H9 (cell line): ENCODE results near the gene B3GNT9. TPM values are rescaled to one million over a fixed set of nuclear protein-coding genes. Genes with fewer than 3 reads are reported as not detected.

Experiments used
- DNase-seq: peaks from one replicate; pipeline ENCODE4 v3.0.0-alpha.2; 2017
- H2AFZ ChIP-seq: one replicate; pipeline ENCODE4 v1.6.1; 2013; ENCODE audit warnings: mild to moderate bottlenecking, low read length, control low read depth, moderate library complexity
- H2AK5ac ChIP-seq: 2 replicates; pipeline ENCODE4 v1.6.1; 2013; ENCODE audit warnings: low read length, control low read depth, mixed read lengths; ENCODE audit not compliant: insufficient read length
- H2BK120ac ChIP-seq: one replicate; pipeline ENCODE4 v1.6.1; 2013; ENCODE audit warnings: low read depth, mild to moderate bottlenecking, low read length, control low read depth, inconsistent platforms; ENCODE audit not compliant: poor library complexity, severe bottlenecking
- H2BK12ac ChIP-seq: 2 replicates; pipeline ENCODE4 v1.6.1; 2013; ENCODE audit warnings: low read length, control low read depth, mixed read lengths, low read depth; ENCODE audit not compliant: insufficient read length
- H2BK15ac ChIP-seq: 2 replicates; pipeline ENCODE4 v1.6.1; 2013; ENCODE audit warnings: low read depth, low read length, control low read depth
- H2BK20ac ChIP-seq: one replicate; pipeline ENCODE4 v1.6.1; 2013; ENCODE audit warnings: low read depth, mild to moderate bottlenecking, low read length, control low read depth, inconsistent platforms; ENCODE audit not compliant: poor library complexity, severe bottlenecking
- H2BK5ac ChIP-seq: 2 replicates; pipeline ENCODE4 v1.6.1; 2013; ENCODE audit warnings: low read length, control low read depth, mixed read lengths; ENCODE audit not compliant: insufficient read length
- H3K14ac ChIP-seq: 2 replicates; pipeline ENCODE4 v1.6.1; 2013; ENCODE audit warnings: low read length, control low read depth; ENCODE audit not compliant: insufficient read depth
- H3K18ac ChIP-seq: 2 replicates; pipeline ENCODE4 v1.6.1; 2013; ENCODE audit warnings: low read depth, mild to moderate bottlenecking, mixed read lengths, low read length, control low read depth; ENCODE audit not compliant: insufficient read length
- H3K23ac ChIP-seq: 2 replicates; pipeline ENCODE4 v1.6.1; 2013; ENCODE audit warnings: low read length, control low read depth, mixed read lengths, low read depth; ENCODE audit not compliant: insufficient read length
- H3K23me2 ChIP-seq: 2 replicates; pipeline ENCODE4 v1.6.1; 2013; ENCODE audit warnings: low read depth, mild to moderate bottlenecking, mixed read lengths, low read length, control low read depth; ENCODE audit not compliant: insufficient read length, poor library complexity, severe bottlenecking
- H3K27ac ChIP-seq: 2 replicates; pipeline ENCODE4 v1.5.1; 2013; ENCODE audit warnings: low read length, control low read depth, mixed read lengths, low read depth; ENCODE audit not compliant: insufficient read length
- H3K27me3 ChIP-seq: 2 replicates; pipeline ENCODE4 v1.6.1; 2013; ENCODE audit warnings: low read length, control low read depth, inconsistent platforms; ENCODE audit not compliant: insufficient read depth
- H3K4ac ChIP-seq: 2 replicates; pipeline ENCODE4 v1.6.1; 2013; ENCODE audit warnings: low read depth, mild to moderate bottlenecking, control low read depth, inconsistent platforms, low read length, moderate library complexity
- H3K4me1 ChIP-seq: 2 replicates; pipeline ENCODE4 v1.6.1; 2013; ENCODE audit warnings: low read length, control low read depth, inconsistent platforms; ENCODE audit not compliant: insufficient read depth
- H3K4me2 ChIP-seq: 2 replicates; pipeline ENCODE4 v1.6.1; 2013; ENCODE audit warnings: low read length, control low read depth, mixed read lengths; ENCODE audit not compliant: insufficient read length, insufficient read depth
- H3K56ac ChIP-seq: 2 replicates; pipeline ENCODE4 v1.6.1; 2013; ENCODE audit warnings: low read depth, mild to moderate bottlenecking, mixed read lengths, low read length, control low read depth; ENCODE audit not compliant: insufficient read length
- H3K79me1 ChIP-seq: 2 replicates; pipeline ENCODE4 v1.6.1; 2013; ENCODE audit warnings: low read depth, mild to moderate bottlenecking, moderate library complexity, low read length, control low read depth, inconsistent platforms; ENCODE audit not compliant: insufficient read depth, poor library complexity, severe bottlenecking
- H3K79me2 ChIP-seq: 2 replicates; pipeline ENCODE4 v1.6.1; 2013; ENCODE audit warnings: low read length, control low read depth, inconsistent platforms; ENCODE audit not compliant: insufficient read depth
- H3K9ac ChIP-seq: 2 replicates; pipeline ENCODE4 v1.6.1; 2013; ENCODE audit warnings: low read length, control low read depth, mixed read lengths; ENCODE audit not compliant: insufficient read length; ENCODE audit errors: extremely low read depth
- H3K9me3 ChIP-seq: one replicate; pipeline ENCODE4 v1.6.1; 2013; ENCODE audit warnings: low read depth, low read length, inconsistent platforms; ENCODE audit not compliant: control insufficient read depth
- H3T11ph ChIP-seq: one replicate; pipeline ENCODE4 v1.6.1; 2013; ENCODE audit warnings: mild to moderate bottlenecking, low read length, control low read depth, inconsistent platforms
- H4K20me1 ChIP-seq: one replicate; pipeline ENCODE4 v1.6.1; 2013; ENCODE audit not compliant: control insufficient read depth, insufficient read length, insufficient read depth
- H4K5ac ChIP-seq: 2 replicates; pipeline ENCODE4 v1.6.1; 2013; ENCODE audit warnings: low read depth, mild to moderate bottlenecking, mixed read lengths, low read length, control low read depth; ENCODE audit not compliant: insufficient read length
- H4K8ac ChIP-seq: replicated peaks from 2 replicates; pipeline ENCODE4 v1.6.1; 2013; ENCODE audit warnings: low read length, control low read depth, mixed read lengths, low read depth; ENCODE audit not compliant: insufficient read length
- H4K91ac ChIP-seq: 2 replicates; pipeline ENCODE4 v1.6.1; 2013; ENCODE audit warnings: low read depth, mild to moderate bottlenecking, moderate library complexity, mixed read lengths, low read length, control low read depth; ENCODE audit not compliant: insufficient read length
- H3K27ac Mint-ChIP-seq, 3 experiments: 2 replicates in 2 of 3; 3 replicates in 1 of 3; pipeline ENCODE4 v1.8.0; 2020 to 2021; ENCODE audit warnings: mixed read lengths in 3 of 3, mild to moderate bottlenecking in 1 of 3, moderate library complexity in 1 of 3
- H3K27me3 Mint-ChIP-seq: 2 replicates; pipeline ENCODE4 v1.8.0; 2021; ENCODE audit warnings: low read depth, mild to moderate bottlenecking, moderate library complexity, mixed read lengths
- H3K36me3 Mint-ChIP-seq, 3 experiments: 2 replicates in 2 of 3; 3 replicates in 1 of 3; pipeline ENCODE4 v1.8.0; 2020 to 2021; ENCODE audit warnings: low read depth in 3 of 3, mixed read lengths in 3 of 3; ENCODE audit not compliant: insufficient read depth in 1 of 3
- H3K4me1 Mint-ChIP-seq, 2 experiments: 2 replicates each; pipeline ENCODE4 v1.8.0; 2020; ENCODE audit warnings: mixed read lengths in 2 of 2
- H3K4me3 Mint-ChIP-seq, 2 experiments: 2 replicates in 1 of 2; 3 replicates in 1 of 2; pipeline ENCODE4 v1.8.0; 2020 to 2021; ENCODE audit warnings: mild to moderate bottlenecking in 2 of 2, mixed read lengths in 2 of 2, moderate library complexity in 1 of 2
- H3K9me3 Mint-ChIP-seq, 2 experiments: 2 replicates in 1 of 2; 3 replicates in 1 of 2; pipeline ENCODE4 v1.8.0; 2020; ENCODE audit warnings: mild to moderate bottlenecking in 2 of 2, mixed read lengths in 2 of 2, moderate library complexity in 1 of 2
- WGBS: extraction: QIAGEN DNeasy Blood & Tissue Kit; methylation state at CpG from one replicate; pipeline ENCODE4 v1.1.7; 2013; ENCODE audit warnings: missing lambda C conversion rate, low lambda C conversion rate, mixed read lengths; ENCODE audit not compliant: insufficient read length; ENCODE audit errors: extremely low coverage; 5-methylcytosine and 5-hydroxymethylcytosine counted together
- total RNA-seq: library from RNA; stranded (reverse); gene quantifications from 2 replicates; pipeline ENCODE4 v1.2.1, GENCODE V29; 2021
- TF ChIP-seq, protein P1 (sequence below): fragments of 200-600 bp; sonication (generic); conservative IDR thresholded peaks from 3 replicates; pipeline ENCODE4 v1.8.0; 2021; ENCODE audit warnings: antibody characterized with exemption, mild to moderate bottlenecking

B3GNT9 gene
- total RNA-seq, 1 experiment from 2014 or later = 11.2 TPM

DNA sequence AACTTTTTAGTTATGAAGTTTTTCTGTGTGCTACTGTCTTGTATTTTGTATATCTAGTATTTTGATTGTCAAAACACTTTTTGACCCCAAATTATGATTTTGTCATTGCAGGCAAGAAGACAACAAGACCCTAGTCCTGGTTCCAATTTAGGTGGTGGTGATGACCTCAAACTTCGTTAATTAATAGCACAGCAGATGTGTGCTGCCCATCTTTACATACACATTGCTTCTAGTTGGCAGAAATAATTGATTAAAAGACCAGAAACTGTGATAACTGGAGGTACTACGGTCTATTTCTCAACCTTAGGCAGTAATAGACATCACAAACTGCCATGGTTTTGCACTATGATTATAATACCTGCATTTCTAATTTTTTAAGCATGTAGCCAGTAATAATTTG, 52.2 kb downstream of the B3GNT9 start:
- no peak for DNase-seq
- Histone ChIP-seq H3K27ac (no peak overlapping the region), H3K4me1 (no peaks in the 10 kb centered on the region), H3K9me3 (no peaks in the 10 kb centered on the region), H3K4me2 (no peak overlapping the region), H3K23ac (no peak overlapping the region), H3T11ph (no peak overlapping the region), H3K4ac (no peak overlapping the region), H2AK5ac (no peak overlapping the region), H3K79me1 (no peaks in the 10 kb centered on the region), H4K8ac (no peak overlapping the region), H2BK20ac (no peak overlapping the region), H4K91ac (no peak overlapping the region), H3K9ac (no peak overlapping the region), H3K18ac (no peak overlapping the region), H2AFZ (no peak overlapping the region), H3K23me2 (no peaks in the 10 kb centered on the region), H2BK120ac (no peak overlapping the region), H2BK15ac (no peak overlapping the region), H3K79me2 (no peaks in the 10 kb centered on the region), H3K14ac (no peak overlapping the region), H3K56ac (no peak overlapping the region), H3K27me3 (no peaks in the 10 kb centered on the region), H2BK5ac (no peak overlapping the region), H4K5ac (no peak overlapping the region), H4K20me1 (no peaks in the 10 kb centered on the region), H2BK12ac (no peak overlapping the region)
- TF ChIP-seq, protein P1, sequence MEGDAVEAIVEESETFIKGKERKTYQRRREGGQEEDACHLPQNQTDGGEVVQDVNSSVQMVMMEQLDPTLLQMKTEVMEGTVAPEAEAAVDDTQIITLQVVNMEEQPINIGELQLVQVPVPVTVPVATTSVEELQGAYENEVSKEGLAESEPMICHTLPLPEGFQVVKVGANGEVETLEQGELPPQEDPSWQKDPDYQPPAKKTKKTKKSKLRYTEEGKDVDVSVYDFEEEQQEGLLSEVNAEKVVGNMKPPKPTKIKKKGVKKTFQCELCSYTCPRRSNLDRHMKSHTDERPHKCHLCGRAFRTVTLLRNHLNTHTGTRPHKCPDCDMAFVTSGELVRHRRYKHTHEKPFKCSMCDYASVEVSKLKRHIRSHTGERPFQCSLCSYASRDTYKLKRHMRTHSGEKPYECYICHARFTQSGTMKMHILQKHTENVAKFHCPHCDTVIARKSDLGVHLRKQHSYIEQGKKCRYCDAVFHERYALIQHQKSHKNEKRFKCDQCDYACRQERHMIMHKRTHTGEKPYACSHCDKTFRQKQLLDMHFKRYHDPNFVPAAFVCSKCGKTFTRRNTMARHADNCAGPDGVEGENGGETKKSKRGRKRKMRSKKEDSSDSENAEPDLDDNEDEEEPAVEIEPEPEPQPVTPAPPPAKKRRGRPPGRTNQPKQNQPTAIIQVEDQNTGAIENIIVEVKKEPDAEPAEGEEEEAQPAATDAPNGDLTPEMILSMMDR = no peak
- H3K36me3 Mint-ChIP-seq = peaks cover 0 to 8% (median 4%) of the 10 kb centered on the region in 3 experiments; a peak in 2 of 7 replicates
- no CpG with 5 or more reads among the region's 2 CpGs for WGBS
- H3K4me3 Mint-ChIP-seq = no peak overlapping the region
- H3K27ac Mint-ChIP-seq = no peak overlapping the region
- H3K4me1 Mint-ChIP-seq = no peaks in the 10 kb centered on the region
- H3K9me3 Mint-ChIP-seq = no peaks in the 10 kb centered on the region; a peak in 1 of 5 replicates
- no peaks in the 10 kb centered on the region for H3K27me3 Mint-ChIP-seq

Other genes starting within 250 kb of the B3GNT9 start
- not detected in 2 replicates for gene CDH16, start 232.1 kb downstream of the B3GNT9 start, total RNA-seq
- 0.44 and 0.72 TPM in 2 replicates for gene RRAD, start 225.5 kb downstream of the B3GNT9 start, total RNA-seq
- gene CIAO2B, start 216.6 kb downstream of the B3GNT9 start, total RNA-seq = 83.0 and 85.7 TPM in 2 replicates
- gene CES2, start 215.5 kb downstream of the B3GNT9 start, total RNA-seq = 25.8 and 28.2 TPM in 2 replicates
- 3.4 and 3.7 TPM in 2 replicates for gene CES3, start 189.7 kb downstream of the B3GNT9 start, total RNA-seq
- 1.8 and 1.9 TPM in 2 replicates for gene CES4A, start 162.4 kb downstream of the B3GNT9 start, total RNA-seq
- 76.3 and 84.3 TPM in 2 replicates for gene CBFB, start 121.8 kb downstream of the B3GNT9 start, total RNA-seq
- 18.2 and 18.8 TPM in 2 replicates for gene PHAF1, start 41.1 kb downstream of the B3GNT9 start, total RNA-seq
- 1.4 and 1.7 TPM in 2 replicates for gene TRADD, start 8.9 kb upstream of the B3GNT9 start, total RNA-seq
- 0.59 and 0.75 TPM in 2 replicates for gene FBXL8, start 9.0 kb upstream of the B3GNT9 start, total RNA-seq
- 1.2 and 1.5 TPM in 2 replicates for gene HSF4, start 13.7 kb upstream of the B3GNT9 start, total RNA-seq
- gene NOL3, start 19.5 kb upstream of the B3GNT9 start, total RNA-seq = 5.6 and 5.9 TPM in 2 replicates
- gene MATCAP1, start 33.0 kb upstream of the B3GNT9 start, total RNA-seq = 42.1 and 51.2 TPM in 2 replicates
- gene EXOC3L1, start 39.1 kb upstream of the B3GNT9 start, total RNA-seq = 3.1 and 3.3 TPM in 2 replicates
- 109 and 116 TPM in 2 replicates for gene E2F4, start 41.2 kb upstream of the B3GNT9 start, total RNA-seq
- gene ELMO3, start 48.1 kb upstream of the B3GNT9 start, total RNA-seq = 8.6 and 9.1 TPM in 2 replicates
- 42.6 and 43.3 TPM in 2 replicates for gene TMEM208, start 76.1 kb upstream of the B3GNT9 start, total RNA-seq
- gene FHOD1, start 96.5 kb upstream of the B3GNT9 start, total RNA-seq = 67.0 and 70.7 TPM in 2 replicates
- gene SLC9A5, start 98.0 kb upstream of the B3GNT9 start, total RNA-seq = 7.5 and 9.1 TPM in 2 replicates
- gene PLEKHG4, start 128.5 kb upstream of the B3GNT9 start, total RNA-seq = 13.2 and 13.9 TPM in 2 replicates
- gene KCTD19, start 175.7 kb upstream of the B3GNT9 start, total RNA-seq = 0.13 TPM in 1 of 2 replicates, not detected in the other
- gene LRRC36, start 175.8 kb upstream of the B3GNT9 start, total RNA-seq = not detected in 2 replicates
- gene TPPP3, start 242.5 kb upstream of the B3GNT9 start, total RNA-seq = 0.48 and 0.79 TPM in 2 replicates